Smooth muscle cell (in vitro differentiated cells): ENCODE results near the gene SMARCB1. TPM values are rescaled to one million over a fixed set of nuclear protein-coding genes. Genes with fewer than 3 reads are reported as not detected.

Experiments used
- DNase-seq: peaks from one replicate; lab custom pipeline; 2025; ENCODE audit not compliant: unreplicated experiment; lab: John Stamatoyannopoulos, UW
- H2AFZ ChIP-seq: fragments of 200-600 bp; sonication (generic); 2 replicates; pipeline ENCODE4 v1.6.0; 2016; ENCODE audit warnings: antibody characterized with exemption, low read depth, mild to moderate bottlenecking
- H3F3A ChIP-seq: fragments of 200-600 bp; sonication (generic); 2 replicates; pipeline ENCODE4 v1.6.0; 2017; ENCODE audit warnings: antibody characterized with exemption, low read depth
- H3K27ac ChIP-seq: fragments of 200-600 bp; sonication (generic); 2 replicates; pipeline ENCODE4 v1.5.1; 2016; ENCODE audit warnings: low read depth, mild to moderate bottlenecking
- H3K27me3 ChIP-seq: fragments of 200-600 bp; sonication (generic); 2 replicates; pipeline ENCODE4 v1.6.1; 2016; ENCODE audit warnings: low read depth, mild to moderate bottlenecking
- H3K36me3 ChIP-seq: fragments of 200-600 bp; sonication (generic); 2 replicates; pipeline ENCODE4 v1.5.1; 2016; ENCODE audit warnings: low read depth
- H3K4me1 ChIP-seq: fragments of 200-600 bp; sonication (generic); 2 replicates; pipeline ENCODE4 v1.5.1; 2016; ENCODE audit warnings: low read depth
- H3K4me2 ChIP-seq: fragments of 200-600 bp; sonication (generic); 2 replicates; pipeline ENCODE4 v1.6.0; 2016; ENCODE audit warnings: mild to moderate bottlenecking
- H3K4me3 ChIP-seq: fragments of 200-600 bp; sonication (generic); 2 replicates; pipeline ENCODE4 v1.5.1; 2016; ENCODE audit warnings: mild to moderate bottlenecking
- H3K79me2 ChIP-seq: fragments of 200-600 bp; sonication (generic); 2 replicates; pipeline ENCODE4 v1.6.0; 2016; ENCODE audit warnings: low read depth, mild to moderate bottlenecking
- H3K9ac ChIP-seq: fragments of 200-600 bp; sonication (generic); 2 replicates; pipeline ENCODE4 v1.6.0; 2016; ENCODE audit warnings: low read depth
- H3K9me3 ChIP-seq: fragments of 200-600 bp; sonication (generic); replicated peaks from 2 replicates; pipeline ENCODE4 v1.5.1; 2016; ENCODE audit warnings: low read depth
- H4K20me1 ChIP-seq: fragments of 200-600 bp; sonication (generic); 2 replicates; pipeline ENCODE4 v1.6.0; 2016; ENCODE audit warnings: low read depth
- WGBS: methylation state at CpG from one replicate; pipeline ENCODE4 v1.1.7; 2016; ENCODE audit warnings: low lambda C conversion rate; 5-methylcytosine and 5-hydroxymethylcytosine counted together
- polyA plus RNA-seq: library from polyadenylated mRNA; unstranded; fragments of >200 nt; fragmentation: Nextera tagmentation; extraction: Ambion mirVana; gene quantifications from 2 replicates; pipeline ENCODE4 v1.2.1, GENCODE V29; 2016
- total RNA-seq: library from RNA; depleted of rRNA; stranded (reverse); fragments of >200 nt; gene quantifications from 2 replicates; pipeline ENCODE4 v1.2.3, GENCODE V29; 2014
- TF ChIP-seq, protein P1 (sequence below): fragments of 200-600 bp; sonication (generic); IDR thresholded peaks from 2 replicates; pipeline ENCODE4 v1.5.1; 2017; ENCODE audit warnings: borderline replicate concordance, mild to moderate bottlenecking, antibody characterized with exemption; ENCODE audit not compliant: insufficient read depth, poor library complexity, severe bottlenecking

Gene SMARCB1
- total and polyA plus RNA-seq, 2 experiments from 2014 or later = 65.8 to 124 TPM

DNA sequence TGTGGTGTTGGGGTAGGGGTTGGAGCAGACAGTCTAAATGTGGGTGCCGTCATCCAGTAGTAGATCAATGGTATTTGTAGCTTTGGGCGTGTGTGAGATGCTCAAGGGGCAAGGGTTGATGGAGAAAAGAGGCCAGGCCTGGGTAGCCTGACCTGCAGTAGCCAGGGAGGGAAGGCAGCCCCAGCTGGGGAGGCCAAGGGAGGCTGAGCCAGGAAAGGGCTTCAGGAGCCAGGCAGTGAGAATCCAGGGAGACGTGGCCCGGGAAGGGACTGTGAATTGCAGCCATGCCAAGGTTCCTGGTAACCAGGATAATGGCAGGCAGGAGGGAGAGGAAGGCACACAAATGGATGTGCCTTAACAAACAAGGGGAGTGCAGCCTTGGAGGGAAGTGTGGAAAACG, 54.5 kb downstream of the SMARCB1 start:
- H3K9me3 ChIP-seq = no peaks in the 10 kb centered on the region
- H3K4me3 ChIP-seq = no peak overlapping the region
- H2AFZ ChIP-seq = no peak overlapping the region
- no peaks in the 10 kb centered on the region for H3K79me2 ChIP-seq
- H3K36me3 ChIP-seq = no peaks in the 10 kb centered on the region
- no peak for DNase-seq
- H3K4me1 ChIP-seq = peaks cover 15% of the 10 kb centered on the region
- H3K27me3 ChIP-seq = no peaks in the 10 kb centered on the region
- TF ChIP-seq, protein P1, sequence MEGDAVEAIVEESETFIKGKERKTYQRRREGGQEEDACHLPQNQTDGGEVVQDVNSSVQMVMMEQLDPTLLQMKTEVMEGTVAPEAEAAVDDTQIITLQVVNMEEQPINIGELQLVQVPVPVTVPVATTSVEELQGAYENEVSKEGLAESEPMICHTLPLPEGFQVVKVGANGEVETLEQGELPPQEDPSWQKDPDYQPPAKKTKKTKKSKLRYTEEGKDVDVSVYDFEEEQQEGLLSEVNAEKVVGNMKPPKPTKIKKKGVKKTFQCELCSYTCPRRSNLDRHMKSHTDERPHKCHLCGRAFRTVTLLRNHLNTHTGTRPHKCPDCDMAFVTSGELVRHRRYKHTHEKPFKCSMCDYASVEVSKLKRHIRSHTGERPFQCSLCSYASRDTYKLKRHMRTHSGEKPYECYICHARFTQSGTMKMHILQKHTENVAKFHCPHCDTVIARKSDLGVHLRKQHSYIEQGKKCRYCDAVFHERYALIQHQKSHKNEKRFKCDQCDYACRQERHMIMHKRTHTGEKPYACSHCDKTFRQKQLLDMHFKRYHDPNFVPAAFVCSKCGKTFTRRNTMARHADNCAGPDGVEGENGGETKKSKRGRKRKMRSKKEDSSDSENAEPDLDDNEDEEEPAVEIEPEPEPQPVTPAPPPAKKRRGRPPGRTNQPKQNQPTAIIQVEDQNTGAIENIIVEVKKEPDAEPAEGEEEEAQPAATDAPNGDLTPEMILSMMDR = no peak
- H3K4me2 ChIP-seq = no peak overlapping the region
- peaks cover 16% of the 10 kb centered on the region for H4K20me1 ChIP-seq
- no peak overlapping the region for H3K9ac ChIP-seq
- no peak overlapping the region for H3K27ac ChIP-seq
- 94% methylated on average over 5 of the region's 5 CpGs for WGBS
- peaks cover 13% of the 10 kb centered on the region for H3F3A ChIP-seq

DNA sequence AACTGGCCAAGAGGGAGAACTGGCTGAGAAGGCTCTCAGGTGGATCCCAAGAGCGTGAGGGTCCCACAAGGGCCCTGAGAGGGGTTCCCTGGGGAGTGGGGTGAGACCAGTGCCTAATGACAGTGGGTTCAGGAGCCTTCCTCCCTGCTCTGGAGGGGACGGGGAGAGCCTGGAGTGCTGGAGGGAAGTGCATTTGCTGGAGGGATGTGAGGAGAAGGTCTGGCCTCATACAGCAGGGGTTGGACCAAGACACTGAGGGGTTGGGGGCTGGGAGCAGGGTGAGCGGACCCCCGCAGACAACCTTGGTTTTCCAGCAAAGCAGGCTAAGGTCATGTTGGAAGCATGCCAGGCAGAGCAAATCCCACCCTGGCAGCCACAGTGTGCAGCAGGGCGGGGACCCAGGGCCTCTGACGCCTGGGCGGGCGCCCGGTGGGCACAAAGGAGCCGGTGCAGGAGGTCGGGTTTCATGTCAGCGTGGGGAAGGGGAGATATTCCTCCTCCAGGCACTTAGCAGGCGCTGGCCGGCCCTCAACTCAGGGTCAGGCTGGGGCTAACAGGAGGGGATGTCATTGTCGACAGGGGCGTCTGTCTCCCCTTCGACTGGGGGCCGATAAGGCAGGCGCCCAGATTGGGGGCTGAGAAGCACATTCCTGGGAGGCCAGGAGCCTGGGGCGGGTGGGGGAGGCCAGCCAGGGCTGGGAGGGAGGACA, 55.1 kb downstream of the SMARCB1 start:
- no peaks in the 10 kb centered on the region for H3K27me3 ChIP-seq
- no peak overlapping the region for H3K4me3 ChIP-seq
- no peaks in the 10 kb centered on the region for H3K9me3 ChIP-seq
- DNase-seq = no peak
- H3K9ac ChIP-seq = no peak overlapping the region
- no peak overlapping the region for H3K27ac ChIP-seq
- no peak overlapping the region for H2AFZ ChIP-seq
- WGBS = 81% methylated on average over 12 of the region's 20 CpGs
- peaks cover 19% of the 10 kb centered on the region for H3K4me1 ChIP-seq
- H3K36me3 ChIP-seq = no peaks in the 10 kb centered on the region
- H3F3A ChIP-seq = peaks cover 13% of the 10 kb centered on the region
- peaks cover 15% of the 10 kb centered on the region for H4K20me1 ChIP-seq
- H3K4me2 ChIP-seq = no peak overlapping the region
- H3K79me2 ChIP-seq = no peaks in the 10 kb centered on the region
- TF ChIP-seq, protein P1 = no peak

DNA sequence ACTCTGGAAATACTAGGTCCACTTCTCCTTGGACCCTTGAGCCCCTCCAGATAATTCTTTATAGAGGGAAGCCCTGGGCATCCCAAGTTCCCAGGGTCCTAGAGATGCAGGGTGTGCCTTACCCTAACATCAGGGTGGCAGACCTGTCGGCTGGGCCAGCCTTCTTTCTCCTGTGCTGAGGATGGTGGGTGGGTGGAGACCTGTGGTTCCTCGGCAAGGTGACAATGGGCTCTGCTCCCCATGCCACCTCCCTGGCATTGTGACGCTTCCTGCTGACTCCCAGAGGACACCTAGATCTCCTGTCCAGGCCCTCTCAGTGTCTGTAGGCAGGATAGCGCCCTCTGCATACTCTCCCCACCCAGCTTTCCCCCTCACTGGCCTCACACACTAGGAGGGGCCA, 55.8 kb downstream of the SMARCB1 start:
- H3K9ac ChIP-seq = no peak overlapping the region
- no peak overlapping the region for H3K4me3 ChIP-seq
- no peak overlapping the region for H2AFZ ChIP-seq
- peaks cover 8% of the 10 kb centered on the region for H3F3A ChIP-seq
- 86% methylated on average over 4 of the region's 4 CpGs for WGBS
- H4K20me1 ChIP-seq = peaks cover 7% of the 10 kb centered on the region
- no peaks in the 10 kb centered on the region for H3K9me3 ChIP-seq
- TF ChIP-seq, protein P1 = no peak
- no peak overlapping the region for H3K27ac ChIP-seq
- H3K79me2 ChIP-seq = no peaks in the 10 kb centered on the region
- no peaks in the 10 kb centered on the region for H3K36me3 ChIP-seq
- no peak for DNase-seq
- H3K27me3 ChIP-seq = no peaks in the 10 kb centered on the region
- no peak overlapping the region for H3K4me2 ChIP-seq
- H3K4me1 ChIP-seq = peaks cover 24% of the 10 kb centered on the region

DNA sequence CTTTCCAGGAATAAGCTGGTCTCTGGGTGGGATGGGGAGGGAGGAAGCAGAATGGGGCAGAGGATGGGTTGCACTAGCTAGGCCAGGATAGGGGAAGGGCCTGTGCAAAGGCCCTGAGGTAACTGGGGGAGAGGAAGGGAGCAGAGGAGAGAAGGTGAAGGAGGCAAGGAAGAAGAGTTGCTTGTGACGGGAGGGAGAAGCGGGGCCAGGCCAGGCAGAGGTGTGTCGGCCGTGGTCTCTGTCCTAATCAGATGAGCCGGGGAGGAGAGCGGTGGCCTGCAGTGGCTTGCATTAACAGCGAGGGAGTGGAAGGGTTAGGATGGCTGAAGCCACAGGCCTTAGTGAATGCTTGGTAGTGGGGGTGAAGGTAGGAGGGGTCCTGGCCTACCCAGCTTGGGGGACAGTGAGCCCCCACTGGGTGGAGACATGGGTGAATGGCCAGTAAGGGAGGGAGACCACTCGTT, 58.0 kb downstream of the SMARCB1 start:
- TF ChIP-seq, protein P1 = no peak
- Histone ChIP-seq H3K9ac (no peak overlapping the region), H3K9me3 (no peaks in the 10 kb centered on the region), H3K79me2 (no peaks in the 10 kb centered on the region), H3K4me3 (no peak overlapping the region), H3K36me3 (no peaks in the 10 kb centered on the region), H3F3A (no peaks in the 10 kb centered on the region), H3K4me2 (no peak overlapping the region), H2AFZ (no peak overlapping the region), H3K27ac (no peak overlapping the region), H3K4me1 (peaks cover 25% of the 10 kb centered on the region), H4K20me1 (no peaks in the 10 kb centered on the region), H3K27me3 (no peaks in the 10 kb centered on the region)
- 84% methylated on average over 8 of the region's 8 CpGs for WGBS
- no peak for DNase-seq
